B cell (primary cell): ENCODE results near the gene ELOVL1. TPM values are rescaled to one million over a fixed set of nuclear protein-coding genes. Genes with fewer than 3 reads are reported as not detected.

Experiments used
- ATAC-seq: fragments of 200-7000 bp; cut with Tn5 transposase; one replicate; pipeline ENCODE4 v1.10.0; 2021; ENCODE audit warnings: low read depth, mild to moderate bottlenecking, moderate number of reproducible peaks, moderate library complexity
- CTCF ChIA-PET: fragments of 350-600 bp; sonication (Branson Sonifier 250); formaldehyde crosslinking; loops from one replicate; lab custom pipeline; 2021; ENCODE audit warnings: antibody characterized with exemption, inconsistent platforms; lab: Charles Lee
- POLR2A ChIA-PET: fragments of 350-600 bp; sonication (Branson Sonifier 250); formaldehyde crosslinking; loops from one replicate; lab custom pipeline; 2021; ENCODE audit warnings: antibody characterized with exemption; lab: Charles Lee
- DNase-seq: peaks from one replicate; pipeline ENCODE4 v3.0.0; 2013
- H2AFZ ChIP-seq: 2 replicates; pipeline ENCODE4 v1.6.1; 2012; ENCODE audit warnings: mild to moderate bottlenecking, low read depth, low read length; ENCODE audit not compliant: insufficient read depth, poor library complexity, severe bottlenecking
- H3K27ac ChIP-seq, 2 donors: 1 replicate in 1 of 2; 2 replicates in 1 of 2; pipeline ENCODE4 v1.5.1; 2012 to 2013; ENCODE audit warnings: low read length in 2 of 2, mild to moderate bottlenecking in 2 of 2, moderate library complexity in 1 of 2
- H3K27me3 ChIP-seq, 4 experiments: fragments of 200-600 bp in 1 of 4; sonication (generic) in 1 of 4; replicated peaks in 1 of 4; 1 replicate in 2 of 4; 2 replicates in 2 of 4; pipeline versions ENCODE4 v1.6.1 to v1.7.0; 2013 to 2016; ENCODE audit warnings: low read length in 3 of 4, mild to moderate bottlenecking in 2 of 4, mixed read lengths in 1 of 4, moderate library complexity in 1 of 4; ENCODE audit not compliant: insufficient read depth in 4 of 4, control insufficient read depth in 3 of 4; ENCODE audit errors: control extremely low read depth in 1 of 4
- H3K36me3 ChIP-seq, 2 experiments: replicated peaks in 1 of 2; 1 replicate in 1 of 2; 2 replicates in 1 of 2; pipeline versions ENCODE4 v1.6.1 to v1.7.1; 2013; ENCODE audit warnings: low read length in 1 of 2; ENCODE audit not compliant: insufficient read depth in 2 of 2, control insufficient read depth in 1 of 2; ENCODE audit errors: control extremely low read depth in 1 of 2, extremely low read depth in 1 of 2
- H3K4me1 ChIP-seq, 2 donors: fragments of 200-600 bp in 1 of 2; sonication (generic) in 1 of 2; 1 replicate in 1 of 2; 2 replicates in 1 of 2; pipeline versions ENCODE4 v1.5.1 to v1.6.1; 2013 to 2017; ENCODE audit warnings: low read length in 2 of 2; ENCODE audit not compliant: control insufficient read depth in 2 of 2, insufficient read depth in 2 of 2
- H3K4me2 ChIP-seq: replicated peaks from 2 replicates; pipeline ENCODE3; 2012; ENCODE audit warnings: mild to moderate bottlenecking, low read depth, low read length; ENCODE audit not compliant: poor library complexity, severe bottlenecking
- H3K4me3 ChIP-seq, 5 experiments: fragments of 200-600 bp in 1 of 5; sonication (generic) in 1 of 5; 1 replicate in 3 of 5; 2 replicates in 2 of 5; pipeline versions ENCODE4 v1.5.1 to v1.7.0; 2011 to 2016; ENCODE audit warnings: low read length in 4 of 5, mild to moderate bottlenecking in 4 of 5, low read depth in 2 of 5, control low read depth in 1 of 5, moderate library complexity in 1 of 5; ENCODE audit not compliant: insufficient read depth in 1 of 5; ENCODE audit errors: control extremely low read depth in 1 of 5, extremely low read depth in 1 of 5
- H3K79me2 ChIP-seq: fragments of 200-600 bp; sonication (generic); one replicate; pipeline ENCODE4 v1.6.0; 2016; ENCODE audit warnings: low read length; ENCODE audit not compliant: control insufficient read depth, insufficient read depth
- H3K9ac ChIP-seq: fragments of 200-600 bp; sonication (generic); 2 replicates; pipeline ENCODE4 v1.6.1; 2017; ENCODE audit warnings: mild to moderate bottlenecking, low read length, moderate library complexity
- H3K9me3 ChIP-seq, 3 donors: one replicate each; pipeline versions ENCODE4 v1.6.1 to v1.7.1; 2013; ENCODE audit warnings: low read length in 2 of 3; ENCODE audit not compliant: control insufficient read depth in 2 of 3, insufficient read depth in 1 of 3; ENCODE audit errors: control extremely low read depth in 1 of 3
- H4K20me1 ChIP-seq: 2 replicates; pipeline ENCODE4 v1.6.0; 2012; ENCODE audit warnings: mild to moderate bottlenecking, low read length; ENCODE audit not compliant: insufficient read depth, control insufficient read depth, poor library complexity, severe bottlenecking
- H3K27ac Mint-ChIP-seq: one replicate; pipeline ENCODE4 v1.8.0; 2021; ENCODE audit warnings: mixed read lengths
- H3K27me3 Mint-ChIP-seq: one replicate; pipeline ENCODE4 v1.8.0; 2021; ENCODE audit warnings: mixed read lengths
- H3K4me1 Mint-ChIP-seq: one replicate; pipeline ENCODE4 v1.8.0; 2021; ENCODE audit warnings: mixed read lengths
- H3K4me3 Mint-ChIP-seq: one replicate; pipeline ENCODE4 v1.8.0; 2021; ENCODE audit warnings: mixed read lengths
- H3K9me3 Mint-ChIP-seq: one replicate; pipeline ENCODE4 v1.8.0; 2022; ENCODE audit warnings: mixed read lengths; ENCODE audit not compliant: insufficient read depth
- EZH2 ChIP-seq: IDR thresholded peaks from 2 replicates; pipeline ENCODE4 v1.6.1; 2012; ENCODE audit warnings: borderline replicate concordance, low read depth, mild to moderate bottlenecking, moderate library complexity, low read length; ENCODE audit not compliant: insufficient read depth, poor library complexity, severe bottlenecking
- WGBS: methylation state at CpG from one replicate; pipeline ENCODE4 v1.1.5; 2013; ENCODE audit warnings: missing lambda C conversion rate; ENCODE audit not compliant: insufficient coverage; 5-methylcytosine and 5-hydroxymethylcytosine counted together
- intact Hi-C: fragments of 100-400 bp; cut with micrococcal nuclease; formaldehyde crosslinking; loops from one replicate; pipeline ENCODE4 v1.10.0; 2022
- polyA plus RNA-seq: library from polyadenylated mRNA; depleted of rRNA; stranded (reverse); fragments of >200 nt; gene quantifications from 2 replicates; pipeline ENCODE4 v1.2.3, GENCODE V29; 2012
- total RNA-seq, 2 donors: library from RNA; stranded (reverse); fragments of 120-200 nt in 1 of 2; gene quantifications; 1 replicate in 1 of 2; 2 replicates in 1 of 2; pipeline versions ENCODE4 v1.2.3 to v1.2.4, GENCODE V29; 2013 to 2022
- TF ChIP-seq, protein P1 (sequence below): fragments of 200-600 bp; IDR thresholded peaks from one replicate; pipeline ENCODE4 v1.8.0; 2022; ENCODE audit warnings: antibody characterized with exemption, mild to moderate bottlenecking

The ELOVL1 gene
- total and polyA plus RNA-seq, 2 donors (not counting 1 experiment from before 2014, with no cell fraction given) = 65.4 to 78.8 TPM

DNA sequence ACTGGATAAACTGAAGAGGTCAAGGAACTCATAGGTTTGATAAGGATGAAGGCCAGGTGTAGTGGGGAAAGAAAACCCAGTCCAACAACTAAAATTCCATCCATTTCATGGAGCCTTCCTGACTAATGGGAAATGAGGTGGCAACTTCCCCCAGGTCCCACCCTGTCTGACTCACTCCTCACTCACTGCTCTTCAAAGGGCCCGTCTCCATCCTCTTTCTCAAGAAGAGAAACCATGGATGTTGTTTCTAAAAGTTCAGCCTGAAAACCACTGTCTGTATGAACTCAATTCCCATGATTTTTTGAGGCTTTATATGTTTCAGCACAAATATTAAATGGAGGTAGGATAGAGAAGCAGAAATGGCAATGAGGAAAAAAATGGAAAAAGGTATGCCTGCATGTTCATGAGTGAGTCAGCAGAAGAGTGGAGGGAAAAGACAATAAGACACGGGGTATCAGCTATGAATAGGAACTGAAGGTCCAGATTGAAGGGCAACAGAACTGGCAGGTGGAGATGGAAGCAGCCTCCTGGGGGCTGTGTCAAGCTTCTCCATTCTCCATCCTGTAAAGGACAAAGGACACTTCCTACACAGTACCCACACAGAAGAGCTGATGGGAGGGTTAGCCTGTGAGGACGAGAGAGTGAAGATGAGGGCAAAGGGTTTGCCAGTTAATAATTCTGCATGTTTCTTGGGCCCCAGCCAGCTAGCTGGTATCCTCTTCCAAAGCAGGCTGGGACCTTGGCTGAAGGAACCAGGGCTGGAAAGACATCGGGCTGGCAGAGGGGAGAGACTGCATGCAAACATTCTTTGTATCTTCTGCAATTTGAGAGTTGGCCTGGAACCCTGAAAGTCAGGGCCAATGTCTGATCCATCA, 5.5 kb upstream of the ELOVL1 start:
- ATAC-seq (no peak), DNase-seq (no peak)
- Histone ChIP-seq H3K36me3 (no peaks in the 10 kb centered on the region), H3K9me3 (no peaks in the 10 kb centered on the region), H3K9ac (no peak overlapping the region), H2AFZ (no peak overlapping the region), H3K4me3 (no peak overlapping the region), H4K20me1 (peaks cover 9% of the 10 kb centered on the region), H3K79me2 (peaks cover 24% of the 10 kb centered on the region), H3K27me3 (no peaks in the 10 kb centered on the region), H3K27ac (no peak overlapping the region), H3K4me1 (peaks cover 6 to 9% of the 10 kb centered on the region in 2 donors), H3K4me2 (no peak overlapping the region)
- intact Hi-C loops = no loop called here
- TF ChIP-seq, protein P1, sequence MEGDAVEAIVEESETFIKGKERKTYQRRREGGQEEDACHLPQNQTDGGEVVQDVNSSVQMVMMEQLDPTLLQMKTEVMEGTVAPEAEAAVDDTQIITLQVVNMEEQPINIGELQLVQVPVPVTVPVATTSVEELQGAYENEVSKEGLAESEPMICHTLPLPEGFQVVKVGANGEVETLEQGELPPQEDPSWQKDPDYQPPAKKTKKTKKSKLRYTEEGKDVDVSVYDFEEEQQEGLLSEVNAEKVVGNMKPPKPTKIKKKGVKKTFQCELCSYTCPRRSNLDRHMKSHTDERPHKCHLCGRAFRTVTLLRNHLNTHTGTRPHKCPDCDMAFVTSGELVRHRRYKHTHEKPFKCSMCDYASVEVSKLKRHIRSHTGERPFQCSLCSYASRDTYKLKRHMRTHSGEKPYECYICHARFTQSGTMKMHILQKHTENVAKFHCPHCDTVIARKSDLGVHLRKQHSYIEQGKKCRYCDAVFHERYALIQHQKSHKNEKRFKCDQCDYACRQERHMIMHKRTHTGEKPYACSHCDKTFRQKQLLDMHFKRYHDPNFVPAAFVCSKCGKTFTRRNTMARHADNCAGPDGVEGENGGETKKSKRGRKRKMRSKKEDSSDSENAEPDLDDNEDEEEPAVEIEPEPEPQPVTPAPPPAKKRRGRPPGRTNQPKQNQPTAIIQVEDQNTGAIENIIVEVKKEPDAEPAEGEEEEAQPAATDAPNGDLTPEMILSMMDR = no peak
- no peak for TF ChIP-seq EZH2
- POLR2A ChIA-PET = no interaction called here
- Mint-ChIP-seq H3K4me1 (peaks cover 20% of the 10 kb centered on the region), H3K4me3 (no peak overlapping the region), H3K27me3 (no peaks in the 10 kb centered on the region), H3K9me3 (no peaks in the 10 kb centered on the region), H3K27ac (no peak overlapping the region)
- WGBS = 100% methylated on average over 1 of the region's 4 CpGs
- CTCF ChIA-PET = no interaction called here

DNA sequence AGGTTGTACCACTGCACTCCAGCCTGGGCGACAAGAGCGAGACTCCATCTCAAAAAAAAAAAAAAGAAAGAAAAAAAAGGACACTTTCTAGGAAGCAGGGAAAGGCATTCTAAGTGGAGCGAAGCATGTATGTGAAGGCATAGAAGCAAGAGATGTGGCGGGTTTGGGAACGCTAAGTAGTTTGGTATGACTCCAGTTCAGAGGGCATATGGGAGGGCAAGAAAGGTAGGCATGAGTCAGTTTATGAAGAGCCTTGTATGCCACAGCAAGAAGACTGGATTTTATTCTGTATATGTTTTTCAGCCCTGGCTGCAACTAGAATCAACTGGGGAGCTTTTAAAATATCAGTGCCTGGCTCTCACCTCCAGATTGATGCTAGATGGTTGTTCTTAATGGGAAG, 4.4 kb upstream of the ELOVL1 start:
- ChIA-PET CTCF (no interaction called here), POLR2A (no interaction called here)
- intact Hi-C loops = no loop called here

More for the DNA sequence above, 4.4 kb upstream of the ELOVL1 start:
- no peaks in the 10 kb centered on the region for H3K36me3 ChIP-seq
- H3K79me2 ChIP-seq = peaks cover 30% of the 10 kb centered on the region
- H2AFZ ChIP-seq = no peak overlapping the region
- peaks cover 6 to 9% of the 10 kb centered on the region in 2 donors for H3K4me1 ChIP-seq
- no peak overlapping the region for H3K4me3 ChIP-seq
- Mint-ChIP-seq H3K4me1 (peaks cover 23% of the 10 kb centered on the region), H3K9me3 (no peaks in the 10 kb centered on the region), H3K4me3 (no peak overlapping the region), H3K27me3 (no peaks in the 10 kb centered on the region), H3K27ac (no peak overlapping the region)
- no peak overlapping the region for H3K27ac ChIP-seq
- no peaks in the 10 kb centered on the region for H3K9me3 ChIP-seq
- no peak overlapping the region for H3K9ac ChIP-seq
- H3K4me2 ChIP-seq = no peak overlapping the region
- 100% methylated on average over 2 of the region's 5 CpGs for WGBS
- H4K20me1 ChIP-seq = peaks cover 10% of the 10 kb centered on the region
- no peak for TF ChIP-seq EZH2
- TF ChIP-seq, protein P1 = no peak
- ATAC-seq = no peak
- no peak for DNase-seq
- no peaks in the 10 kb centered on the region for H3K27me3 ChIP-seq
